Neutrophil (primary cell): Measurements from ENCODE around the gene CCNF.

Experiments
- H3K27ac ChIP-seq: fragments of 200-600 bp; sonication (generic); 2 replicates; pipeline ENCODE4 v1.5.1; 2016; ENCODE audit warnings: mild to moderate bottlenecking, moderate library complexity
- H3K27me3 ChIP-seq: fragments of 200-600 bp; sonication (generic); 2 replicates; pipeline ENCODE4 v1.6.0; 2016; ENCODE audit warnings: mild to moderate bottlenecking
- H3K36me3 ChIP-seq: fragments of 200-600 bp; sonication (generic); 2 replicates; pipeline ENCODE4 v1.5.1; 2017
- H3K4me1 ChIP-seq, 2 experiments: fragments of 200-600 bp in 1 of 2; sonication (generic) in 1 of 2; 1 replicate in 1 of 2; 2 replicates in 1 of 2; pipeline versions ENCODE4 v1.5.1 to v1.6.1; 2013 to 2016; ENCODE audit warnings: low read depth in 1 of 2, low read length in 1 of 2, mild to moderate bottlenecking in 1 of 2, moderate library complexity in 1 of 2; ENCODE audit not compliant: control insufficient read depth in 1 of 2, insufficient read depth in 1 of 2
- H3K4me3 ChIP-seq, 2 experiments: fragments of 200-600 bp in 1 of 2; sonication (generic) in 1 of 2; 1 replicate in 1 of 2; 2 replicates in 1 of 2; pipeline ENCODE4 v1.5.1; 2013 to 2016; ENCODE audit warnings: low read depth in 1 of 2, low read length in 1 of 2, mild to moderate bottlenecking in 1 of 2, moderate library complexity in 1 of 2
- H3K9me3 ChIP-seq: fragments of 200-600 bp; sonication (generic); 2 replicates; pipeline ENCODE4 v1.5.1; 2016
- TF ChIP-seq, protein P1 (sequence below): fragments of 200-600 bp; sonication (generic); IDR thresholded peaks from 2 replicates; pipeline ENCODE4 v1.5.1; 2016; ENCODE audit warnings: antibody characterized with exemption

CCNF gene

DNA sequence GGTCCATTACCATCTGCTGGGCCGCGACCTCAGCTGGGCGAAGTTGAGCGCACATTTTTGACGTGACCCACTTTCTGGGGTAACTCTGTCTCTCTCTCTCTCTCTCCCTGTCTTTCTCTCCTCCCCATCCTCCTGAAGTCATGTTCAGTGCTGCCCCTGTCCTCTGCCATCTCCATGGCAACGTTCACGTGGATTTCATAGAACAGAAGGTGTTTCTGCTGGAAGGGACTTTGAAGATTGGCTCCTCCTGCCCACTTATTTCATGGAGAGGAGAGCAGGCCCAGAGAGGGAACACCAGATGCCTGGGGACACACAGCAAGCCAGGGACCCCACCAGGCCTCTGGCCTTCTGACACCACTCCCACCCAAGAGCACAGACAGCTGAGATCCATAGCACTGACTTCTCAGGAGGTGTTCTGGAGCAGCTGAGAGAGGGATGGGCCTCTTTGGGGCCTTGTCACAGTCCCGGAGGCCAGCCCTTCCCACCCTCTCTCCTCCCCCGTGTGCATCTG, 4.2 kb upstream of the CCNF start:
- no peaks in the 10 kb centered on the region for H3K9me3 ChIP-seq
- H3K27me3 ChIP-seq, result peaks cover 15% of the 10 kb centered on the region
- no peak overlapping the region for H3K4me3 ChIP-seq
- TF ChIP-seq, protein P1, sequence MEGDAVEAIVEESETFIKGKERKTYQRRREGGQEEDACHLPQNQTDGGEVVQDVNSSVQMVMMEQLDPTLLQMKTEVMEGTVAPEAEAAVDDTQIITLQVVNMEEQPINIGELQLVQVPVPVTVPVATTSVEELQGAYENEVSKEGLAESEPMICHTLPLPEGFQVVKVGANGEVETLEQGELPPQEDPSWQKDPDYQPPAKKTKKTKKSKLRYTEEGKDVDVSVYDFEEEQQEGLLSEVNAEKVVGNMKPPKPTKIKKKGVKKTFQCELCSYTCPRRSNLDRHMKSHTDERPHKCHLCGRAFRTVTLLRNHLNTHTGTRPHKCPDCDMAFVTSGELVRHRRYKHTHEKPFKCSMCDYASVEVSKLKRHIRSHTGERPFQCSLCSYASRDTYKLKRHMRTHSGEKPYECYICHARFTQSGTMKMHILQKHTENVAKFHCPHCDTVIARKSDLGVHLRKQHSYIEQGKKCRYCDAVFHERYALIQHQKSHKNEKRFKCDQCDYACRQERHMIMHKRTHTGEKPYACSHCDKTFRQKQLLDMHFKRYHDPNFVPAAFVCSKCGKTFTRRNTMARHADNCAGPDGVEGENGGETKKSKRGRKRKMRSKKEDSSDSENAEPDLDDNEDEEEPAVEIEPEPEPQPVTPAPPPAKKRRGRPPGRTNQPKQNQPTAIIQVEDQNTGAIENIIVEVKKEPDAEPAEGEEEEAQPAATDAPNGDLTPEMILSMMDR, result no peak
- H3K4me1 ChIP-seq, result peaks cover 13 to 19% of the 10 kb centered on the region in 2 experiments
- no peaks in the 10 kb centered on the region for H3K36me3 ChIP-seq
- H3K27ac ChIP-seq, result no peak overlapping the region

DNA sequence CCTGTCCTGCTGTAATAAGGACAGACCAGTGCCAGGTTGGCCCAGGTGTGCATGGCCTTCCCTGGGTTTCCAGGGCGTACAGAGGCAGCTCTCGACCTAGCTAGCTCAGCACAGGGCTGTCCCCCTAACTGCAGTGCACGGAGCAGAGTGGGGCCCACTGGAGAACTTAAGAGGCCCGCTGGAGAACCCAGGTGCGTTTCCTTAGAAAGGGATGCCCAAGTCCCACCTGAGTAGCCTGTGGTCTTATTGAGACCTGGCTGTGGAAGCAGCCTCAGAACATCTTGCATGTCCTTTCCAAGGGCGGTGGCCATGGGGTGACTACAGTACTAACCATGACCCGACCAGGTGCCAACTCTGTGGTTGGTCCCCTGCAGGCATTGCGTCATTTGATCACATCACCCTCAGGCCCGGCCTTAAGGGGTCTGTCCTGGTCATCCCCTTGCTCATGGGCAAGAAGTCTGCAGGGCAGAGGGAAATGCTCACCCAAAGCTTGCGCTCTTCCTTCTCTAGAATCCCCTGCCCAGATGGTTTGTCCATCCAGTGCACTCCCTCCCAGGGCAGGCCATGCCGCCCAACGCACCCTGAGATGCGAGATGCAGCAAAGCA, 3.3 kb upstream of the CCNF start:
- H3K36me3 ChIP-seq, result no peaks in the 10 kb centered on the region
- no peak overlapping the region for H3K4me3 ChIP-seq
- peaks cover 19 to 23% of the 10 kb centered on the region in 2 experiments for H3K4me1 ChIP-seq
- H3K27me3 ChIP-seq, result peaks cover 12% of the 10 kb centered on the region
- no peak overlapping the region for H3K27ac ChIP-seq
- TF ChIP-seq, protein P1, result no peak
- H3K9me3 ChIP-seq, result no peaks in the 10 kb centered on the region

DNA sequence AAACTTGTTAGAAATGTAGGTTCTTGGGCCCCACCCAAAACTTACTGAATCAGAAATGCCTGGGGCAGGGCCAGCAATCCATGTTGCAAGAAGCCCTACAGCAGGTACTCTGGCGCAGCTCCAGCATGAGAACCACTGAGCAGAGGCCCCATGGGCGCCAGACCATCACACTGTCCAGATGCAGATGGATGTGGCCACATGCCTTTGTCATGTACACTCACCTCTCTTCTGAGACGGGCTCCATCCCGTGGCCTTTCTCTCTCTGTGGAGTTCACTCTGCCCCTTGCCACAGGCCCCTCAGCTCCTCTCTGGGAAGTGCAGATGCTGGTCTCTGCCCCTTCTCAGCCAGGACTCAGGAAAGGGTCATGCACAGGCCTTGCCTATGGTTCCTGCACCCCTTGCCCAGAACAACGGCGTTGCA, 2.3 kb upstream of the CCNF start:
- H3K27ac ChIP-seq, result no peak overlapping the region
- peaks cover 19 to 23% of the 10 kb centered on the region in 2 experiments for H3K4me1 ChIP-seq
- peaks cover 10% of the 10 kb centered on the region for H3K27me3 ChIP-seq
- H3K36me3 ChIP-seq, result no peaks in the 10 kb centered on the region
- TF ChIP-seq, protein P1, result no peak
- no peak overlapping the region for H3K4me3 ChIP-seq
- H3K9me3 ChIP-seq, result no peaks in the 10 kb centered on the region

DNA sequence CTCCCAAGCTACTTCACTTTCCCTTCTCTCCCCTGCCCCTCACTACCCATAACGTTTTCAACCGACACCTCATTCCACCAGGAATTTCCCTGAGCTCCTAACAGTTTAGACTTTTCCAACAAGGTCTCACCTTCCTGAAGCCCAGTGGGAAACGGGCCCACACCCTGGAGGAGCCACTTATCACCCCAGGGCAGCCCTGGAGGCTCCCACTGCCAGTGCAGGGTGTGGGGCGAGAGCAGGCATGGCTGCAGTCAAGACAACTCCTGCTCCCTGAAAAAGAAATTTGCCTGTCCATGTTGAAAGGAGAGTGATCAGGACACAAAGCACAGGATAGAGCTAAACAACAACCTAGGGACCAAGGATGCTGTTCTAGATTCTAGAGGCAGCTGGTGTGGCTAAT, 1.7 kb upstream of the CCNF start:
- TF ChIP-seq, protein P1, result no peak
- peaks cover 19 to 23% of the 10 kb centered on the region in 2 experiments for H3K4me1 ChIP-seq
- no peaks in the 10 kb centered on the region for H3K9me3 ChIP-seq
- H3K36me3 ChIP-seq, result no peaks in the 10 kb centered on the region
- no peak overlapping the region for H3K4me3 ChIP-seq
- H3K27ac ChIP-seq, result no peak overlapping the region
- H3K27me3 ChIP-seq, result peaks cover 10% of the 10 kb centered on the region

DNA sequence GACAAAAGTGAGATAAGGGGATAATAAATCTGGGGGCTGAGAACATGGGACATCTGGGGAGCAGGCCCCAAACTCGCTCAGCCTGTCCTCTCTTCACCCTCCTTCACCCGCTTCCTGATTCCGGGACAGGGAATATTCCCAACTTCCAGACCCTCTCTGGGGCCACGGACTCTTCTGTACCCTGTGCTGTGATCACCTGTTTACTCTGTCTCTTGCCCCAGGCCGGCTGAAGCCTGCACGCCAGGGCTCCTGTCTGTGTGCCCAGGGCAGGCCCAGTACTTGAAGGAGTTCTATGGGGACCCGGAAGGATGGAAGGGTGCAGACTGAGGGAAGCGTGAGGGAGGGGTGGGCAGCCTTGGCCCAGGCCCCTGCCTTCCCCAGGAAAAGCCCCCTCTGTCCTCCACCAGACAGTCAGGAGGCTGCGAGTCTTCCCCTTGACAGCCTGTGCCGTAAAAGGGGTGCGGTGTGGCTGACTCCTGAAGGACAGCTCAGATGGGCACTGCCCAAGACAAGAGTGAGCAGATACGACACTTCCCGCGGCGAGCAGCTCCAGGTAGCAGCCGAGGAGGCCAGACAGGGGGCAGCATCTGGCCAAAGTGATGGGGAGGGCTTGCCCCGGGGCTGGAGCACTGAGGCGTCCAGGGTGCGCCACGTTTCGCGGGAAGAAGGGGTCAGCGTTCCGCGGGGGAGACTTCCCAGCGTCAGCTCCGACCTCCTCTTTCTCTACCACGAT, 1.0 kb upstream of the CCNF start:
- Histone ChIP-seq H3K27me3 (peaks cover 10% of the 10 kb centered on the region), H3K4me1 (peaks cover 19 to 23% of the 10 kb centered on the region in 2 experiments), H3K27ac (peak overlapping the region; percentile 47), H3K9me3 (no peaks in the 10 kb centered on the region), H3K4me3 (peak overlapping the region; percentile 95 to 99), H3K36me3 (peaks cover 5% of the 10 kb centered on the region)
- TF ChIP-seq, protein P1, result no peak
